CD14-positive monocyte (primary cell): ENCODE measurements around the gene GRIFIN. TPM values are rescaled to one million over a fixed set of nuclear protein-coding genes. Genes with fewer than 3 reads are reported as not detected.

Experiments used
- DNase-seq, 3 donors: peaks; one replicate each; pipeline ENCODE4 v3.0.0-alpha.2; 2011 to 2022
- H2AFZ ChIP-seq: 2 replicates; pipeline ENCODE4 v1.6.0; 2012; ENCODE audit warnings: mild to moderate bottlenecking, low read depth, low read length, inconsistent platforms; ENCODE audit not compliant: insufficient read depth, poor library complexity, severe bottlenecking
- H3K27ac ChIP-seq, 2 donors: 1 replicate in 1 of 2; 2 replicates in 1 of 2; pipeline ENCODE4 v1.5.1; 2012 to 2013; ENCODE audit warnings: low read length in 2 of 2, control low read depth in 1 of 2, inconsistent platforms in 1 of 2, low read depth in 1 of 2, mild to moderate bottlenecking in 1 of 2
- H3K27me3 ChIP-seq, 2 donors: one replicate each; pipeline versions ENCODE4 v1.6.0 to v1.6.1; 2011 to 2013; ENCODE audit warnings: low read length in 2 of 2; ENCODE audit not compliant: control insufficient read depth in 2 of 2, insufficient read depth in 2 of 2
- H3K36me3 ChIP-seq, 2 donors: replicated peaks in 1 of 2; 1 replicate in 1 of 2; 2 replicates in 1 of 2; pipeline versions ENCODE4 v1.5.1 to v1.6.1; 2012 to 2013; ENCODE audit warnings: low read length in 2 of 2, control low read depth in 1 of 2, inconsistent platforms in 1 of 2, mild to moderate bottlenecking in 1 of 2; ENCODE audit not compliant: insufficient read depth in 2 of 2, control insufficient read depth in 1 of 2
- H3K4me1 ChIP-seq, 2 donors: 1 replicate in 1 of 2; 2 replicates in 1 of 2; pipeline versions ENCODE4 v1.5.1 to v1.6.1; 2012 to 2013; ENCODE audit warnings: low read length in 2 of 2, control low read depth in 1 of 2, inconsistent platforms in 1 of 2, mild to moderate bottlenecking in 1 of 2, moderate library complexity in 1 of 2; ENCODE audit not compliant: insufficient read depth in 2 of 2, control insufficient read depth in 1 of 2
- H3K4me2 ChIP-seq: replicated peaks from 2 replicates; pipeline ENCODE3; 2012; ENCODE audit warnings: low read length, moderate library complexity, mild to moderate bottlenecking; ENCODE audit not compliant: poor library complexity, severe bottlenecking; ENCODE audit errors: extremely low read depth
- H3K4me3 ChIP-seq, 3 experiments: fragments of 200-600 bp in 1 of 3; sonication (generic) in 1 of 3; replicated peaks in 1 of 3; 1 replicate in 2 of 3; 2 replicates in 1 of 3; pipeline ENCODE4 v1.5.1; 2011 to 2013; ENCODE audit warnings: low read length in 3 of 3, mild to moderate bottlenecking in 3 of 3, control low read depth in 2 of 3, low read depth in 2 of 3, inconsistent platforms in 1 of 3, moderate library complexity in 1 of 3
- H3K79me2 ChIP-seq: 2 replicates; pipeline ENCODE4 v1.6.0; 2012; ENCODE audit warnings: mild to moderate bottlenecking, control low read depth, inconsistent platforms, low read length, moderate library complexity; ENCODE audit not compliant: insufficient read depth
- H3K9ac ChIP-seq: 2 replicates; pipeline ENCODE4 v1.6.0; 2017; ENCODE audit warnings: low read length, mild to moderate bottlenecking; ENCODE audit not compliant: insufficient read depth, poor library complexity, severe bottlenecking
- H3K9me3 ChIP-seq, 2 donors: replicated peaks in 1 of 2; 1 replicate in 1 of 2; 2 replicates in 1 of 2; pipeline versions ENCODE4 v1.5.1 to v1.6.1; 2012 to 2013; ENCODE audit warnings: low read length in 2 of 2, control low read depth in 1 of 2; ENCODE audit not compliant: control insufficient read depth in 1 of 2, insufficient read depth in 1 of 2
- H4K20me1 ChIP-seq: 2 replicates; pipeline ENCODE4 v1.6.0; 2012; ENCODE audit warnings: mild to moderate bottlenecking, low read length, control low read depth, moderate library complexity; ENCODE audit not compliant: insufficient read depth
- H3K27ac Mint-ChIP-seq, 7 donors: one replicate each; pipeline ENCODE4 v1.8.0; 2020; ENCODE audit warnings: mild to moderate bottlenecking in 7 of 7, mixed read lengths in 7 of 7, moderate library complexity in 6 of 7, inconsistent platforms in 2 of 7
- H3K27me3 Mint-ChIP-seq, 3 donors: one replicate each; pipeline ENCODE4 v1.8.0; 2021 to 2022; ENCODE audit warnings: low read depth in 3 of 3, mild to moderate bottlenecking in 3 of 3, mixed read lengths in 3 of 3, moderate library complexity in 3 of 3, inconsistent platforms in 1 of 3
- H3K36me3 Mint-ChIP-seq, 2 donors: one replicate each; pipeline ENCODE4 v1.8.0; 2020; ENCODE audit warnings: mixed read lengths in 2 of 2, inconsistent platforms in 1 of 2, mild to moderate bottlenecking in 1 of 2
- H3K4me1 Mint-ChIP-seq: one replicate; pipeline ENCODE4 v1.8.0; 2020; ENCODE audit warnings: mild to moderate bottlenecking, mixed read lengths
- H3K4me3 Mint-ChIP-seq, 2 donors: one replicate each; pipeline ENCODE4 v1.8.0; 2020; ENCODE audit warnings: mild to moderate bottlenecking in 2 of 2, mixed read lengths in 2 of 2, moderate library complexity in 1 of 2
- H3K9me3 Mint-ChIP-seq, 7 donors: one replicate each; pipeline ENCODE4 v1.8.0; 2020 to 2022; ENCODE audit warnings: mixed read lengths in 7 of 7, mild to moderate bottlenecking in 6 of 7, moderate library complexity in 6 of 7, inconsistent platforms in 2 of 7
- CTCF ChIP-seq: fragments of 200-600 bp; IDR thresholded peaks from one replicate; pipeline ENCODE4 v1.8.0; 2022; ENCODE audit warnings: antibody characterized with exemption, mild to moderate bottlenecking
- WGBS: methylation state at CpG from one replicate; pipeline ENCODE4 v1.1.5; 2013; ENCODE audit warnings: missing lambda C conversion rate; ENCODE audit not compliant: insufficient coverage; 5-methylcytosine and 5-hydroxymethylcytosine counted together
- intact Hi-C, 2 donors: fragments of 100-400 bp; cut with micrococcal nuclease; formaldehyde crosslinking; loops; one replicate each; pipeline versions ENCODE4 v1.15.0 to v1.15.1; 2023
- polyA plus RNA-seq, 3 donors: library from polyadenylated mRNA; depleted of rRNA in 1 of 3; unstranded in 2 of 3; stranded (reverse) in 1 of 3; fragments of 300-500 nt in 2 of 3; fragments of >200 nt in 1 of 3; fragmentation: Illumina TruSeq in 2 of 3; gene quantifications; 1 replicate in 2 of 3; 2 replicates in 1 of 3; pipeline ENCODE4 v1.2.3, GENCODE V29; 2012 to 2021

Gene GRIFIN
- polyA plus RNA-seq, 3 donors, result not detected

- WGBS, result 96% methylated on average over 7 of the region's 10 CpGs
- Mint-ChIP-seq H3K36me3 (peaks cover 6 to 32% of the 10 kb centered on the region in 2 donors), H3K4me3 (no peak overlapping the region), H3K9me3 (peaks cover 1 to 8% (median 3%) of the 10 kb centered on the region in 7 donors), H3K27me3 (peaks cover 0 to 1% (median 0%) of the 10 kb centered on the region in 3 donors), H3K4me1 (peaks cover 15% of the 10 kb centered on the region), H3K27ac (peak overlapping the region in 1 of 7 donors; percentile 33)
- TF ChIP-seq CTCF, result no peak
- Histone ChIP-seq H3K36me3 (peaks cover 0 to 6% of the 10 kb centered on the region in 2 donors), H3K4me1 (peaks cover 0 to 4% of the 10 kb centered on the region in 2 donors), H3K4me2 (no peak overlapping the region), H3K79me2 (peaks cover 74% of the 10 kb centered on the region), H3K4me3 (no peak overlapping the region), H3K27ac (no peak overlapping the region), H3K9ac (no peak overlapping the region), H2AFZ (no peak overlapping the region), H3K27me3 (no peaks in the 10 kb centered on the region), H3K9me3 (peaks cover 2 to 6% of the 10 kb centered on the region in 2 donors), H4K20me1 (no peaks in the 10 kb centered on the region)
- intact Hi-C loops, result no loop called here
- DNase-seq, result no peak
Measured at GRCh38 chr7:2425749-2426148, 50.4 kb downstream of the GRIFIN start.

Other genes starting within 250 kb of the GRIFIN start
- gene MAD1L1, start 243.5 kb downstream of the GRIFIN start, polyA plus RNA-seq, result 10 to 100 TPM; 22.0 to 39.4 (median 33.2) TPM
- gene MRM2, start 234.2 kb downstream of the GRIFIN start, polyA plus RNA-seq, result 10 to 100 TPM in 2 of 3 donors, 1 to 10 TPM in 1; 9.2 to 32.5 (median 26.7) TPM
- gene NUDT1, start 234.2 kb downstream of the GRIFIN start, polyA plus RNA-seq, result 10 to 100 TPM; 19.6 to 42.6 (median 40.8) TPM
- gene SNX8, start 162.0 kb downstream of the GRIFIN start, polyA plus RNA-seq, result 10 to 100 TPM; 15.4 to 43.7 (median 41.9) TPM
- gene EIF3B, start 121.6 kb downstream of the GRIFIN start, polyA plus RNA-seq, result 10 to 100 TPM; 46.0 to 89.1 (median 69.2) TPM
- 10 to 100 TPM in 1 of 3 donors, 1 to 10 TPM in 2; 5.8 to 10.6 (median 7.5) TPM for gene CHST12, start 72.8 kb downstream of the GRIFIN start, polyA plus RNA-seq
- 100 to 1,000 TPM in 1 of 3 donors, 1 to 10 TPM in 2; 1.9 to 121 (median 2.2) TPM for gene LFNG, start 43.4 kb upstream of the GRIFIN start, polyA plus RNA-seq
- 10 to 100 TPM; 31.6 to 34.2 (median 32.5) TPM for gene BRAT1, start 79.1 kb upstream of the GRIFIN start, polyA plus RNA-seq
- gene IQCE, start 82.6 kb upstream of the GRIFIN start, polyA plus RNA-seq, result 1 to 10 TPM; 1.8 to 8.4 (median 3.0) TPM
- gene TTYH3, start 155.6 kb upstream of the GRIFIN start, polyA plus RNA-seq, result 10 to 100 TPM; 13.4 to 73.5 (median 17.4) TPM
- under 1 TPM; 0.09 to 0.25 (median 0.14) TPM for gene AMZ1, start 211.8 kb upstream of the GRIFIN start, polyA plus RNA-seq